Mesendoderm (in vitro differentiated cells): ENCODE results near the gene STK4.
"Not testable (repeated sequence)": the region's sequence is repeated elsewhere in the genome, so short reads cannot be mapped to it uniquely, and the experiment has no call there.

Experiments used
- DNase-seq: peaks from one replicate; pipeline ENCODE4 v3.0.0; 2013
- H2AK5ac ChIP-seq: 2 replicates; pipeline ENCODE4 v1.6.1; 2013; ENCODE audit warnings: low read length, inconsistent platforms
- H2BK120ac ChIP-seq: 2 replicates; pipeline ENCODE4 v1.6.1; 2013; ENCODE audit warnings: low read depth, mild to moderate bottlenecking, low read length, moderate library complexity, mixed read lengths
- H2BK15ac ChIP-seq: replicated peaks from 2 replicates; pipeline ENCODE4 v1.6.1; 2013; ENCODE audit warnings: low read depth, mild to moderate bottlenecking, moderate library complexity
- H2BK5ac ChIP-seq: 2 replicates; pipeline ENCODE4 v1.6.1; 2013; ENCODE audit warnings: low read length, inconsistent platforms
- H3K18ac ChIP-seq: 2 replicates; pipeline ENCODE4 v1.6.1; 2013; ENCODE audit warnings: mild to moderate bottlenecking, low read length, mixed read lengths
- H3K23ac ChIP-seq: one replicate; pipeline ENCODE4 v1.6.1; 2013; ENCODE audit warnings: low read length
- H3K27ac ChIP-seq: 2 replicates; pipeline ENCODE4 v1.5.1; 2013; ENCODE audit warnings: low read depth, mild to moderate bottlenecking, inconsistent platforms, low read length, moderate library complexity
- H3K27me3 ChIP-seq: 2 replicates; pipeline ENCODE4 v1.6.1; 2013; ENCODE audit warnings: low read length, control low read depth, mild to moderate bottlenecking, inconsistent platforms; ENCODE audit not compliant: insufficient read depth, poor library complexity
- H3K36me3 ChIP-seq: 2 replicates; pipeline ENCODE4 v1.6.1; 2013; ENCODE audit warnings: low read length, inconsistent platforms; ENCODE audit not compliant: control insufficient read depth, insufficient read depth
- H3K4ac ChIP-seq: one replicate; pipeline ENCODE4 v1.6.1; 2013; ENCODE audit warnings: low read depth, mild to moderate bottlenecking, low read length, moderate library complexity
- H3K4me1 ChIP-seq: 2 replicates; pipeline ENCODE4 v1.6.1; 2013; ENCODE audit warnings: low read depth, low read length, inconsistent platforms; ENCODE audit not compliant: control insufficient read depth
- H3K4me2 ChIP-seq: 2 replicates; pipeline ENCODE4 v1.6.1; 2013; ENCODE audit warnings: low read length
- H3K4me3 ChIP-seq: 2 replicates; pipeline ENCODE4 v1.5.1; 2013; ENCODE audit warnings: mild to moderate bottlenecking, low read length
- H3K56ac ChIP-seq: one replicate; pipeline ENCODE4 v1.6.1; 2013; ENCODE audit warnings: low read length
- H3K79me1 ChIP-seq: 2 replicates; pipeline ENCODE4 v1.6.1; 2013; ENCODE audit warnings: low read length, inconsistent platforms
- H3K79me2 ChIP-seq: 2 replicates; pipeline ENCODE4 v1.6.1; 2013; ENCODE audit warnings: mild to moderate bottlenecking, low read length; ENCODE audit not compliant: control insufficient read depth, insufficient read depth
- H3K9ac ChIP-seq: 2 replicates; pipeline ENCODE4 v1.6.1; 2013; ENCODE audit warnings: low read length, inconsistent platforms
- H4K5ac ChIP-seq: one replicate; pipeline ENCODE4 v1.6.1; 2013; ENCODE audit warnings: low read length
- H4K8ac ChIP-seq: one replicate; pipeline ENCODE4 v1.6.1; 2013; ENCODE audit warnings: low read depth, mild to moderate bottlenecking, control low read depth, low read length, moderate library complexity
- whole genome bisulfite sequencing: extraction: QIAGEN DNeasy Blood & Tissue Kit; methylation state at CpG from one replicate; pipeline ENCODE4 v1.1.7; 2013; ENCODE audit warnings: low lambda C conversion rate, missing lambda C conversion rate; ENCODE audit not compliant: insufficient coverage; ENCODE audit errors: extremely low coverage; 5-methylcytosine and 5-hydroxymethylcytosine counted together

Gene STK4

DNA sequence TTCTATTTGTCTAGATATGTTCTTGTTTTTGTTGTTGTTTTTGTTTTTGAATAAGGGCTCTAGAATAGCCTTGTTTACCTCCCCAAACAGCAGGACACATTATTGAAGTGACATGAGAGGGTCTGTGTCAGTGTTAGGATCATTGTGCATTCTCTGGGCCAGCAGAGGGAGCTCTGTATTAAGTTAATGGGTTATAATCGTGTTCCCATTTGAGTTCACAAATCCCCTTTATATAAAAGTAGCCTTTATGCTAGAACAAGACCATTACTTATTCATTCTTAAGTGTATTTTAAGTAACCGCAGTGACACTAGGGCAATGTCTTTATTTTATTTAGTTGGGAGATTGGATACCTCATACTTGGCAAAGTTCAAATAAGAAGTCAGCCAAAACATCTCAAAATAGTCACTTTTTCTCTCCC is 44.8 kb downstream of the STK4 start:
- Histone ChIP-seq H3K79me1 (no peaks in the 10 kb centered on the region), H3K4ac (no peak overlapping the region), H3K36me3 (no peaks in the 10 kb centered on the region), H2BK120ac (no peak overlapping the region), H4K8ac (no peak overlapping the region), H4K5ac (no peak overlapping the region), H2BK15ac (no peak overlapping the region), H3K4me2 (no peak overlapping the region), H2BK5ac (no peak overlapping the region), H3K4me3 (no peak overlapping the region), H3K56ac (no peak overlapping the region), H3K23ac (no peak overlapping the region), H2AK5ac (no peak overlapping the region), H3K18ac (no peak overlapping the region), H3K27ac (no peak overlapping the region), H3K27me3 (no peaks in the 10 kb centered on the region), H3K4me1 (peaks cover under 1% of the 10 kb centered on the region), H3K9ac (no peak overlapping the region), H3K79me2 (no peaks in the 10 kb centered on the region)
- no CpG with 5 or more reads among the region's 2 CpGs for WGBS
- DNase-seq = peak; percentile 73

DNA sequence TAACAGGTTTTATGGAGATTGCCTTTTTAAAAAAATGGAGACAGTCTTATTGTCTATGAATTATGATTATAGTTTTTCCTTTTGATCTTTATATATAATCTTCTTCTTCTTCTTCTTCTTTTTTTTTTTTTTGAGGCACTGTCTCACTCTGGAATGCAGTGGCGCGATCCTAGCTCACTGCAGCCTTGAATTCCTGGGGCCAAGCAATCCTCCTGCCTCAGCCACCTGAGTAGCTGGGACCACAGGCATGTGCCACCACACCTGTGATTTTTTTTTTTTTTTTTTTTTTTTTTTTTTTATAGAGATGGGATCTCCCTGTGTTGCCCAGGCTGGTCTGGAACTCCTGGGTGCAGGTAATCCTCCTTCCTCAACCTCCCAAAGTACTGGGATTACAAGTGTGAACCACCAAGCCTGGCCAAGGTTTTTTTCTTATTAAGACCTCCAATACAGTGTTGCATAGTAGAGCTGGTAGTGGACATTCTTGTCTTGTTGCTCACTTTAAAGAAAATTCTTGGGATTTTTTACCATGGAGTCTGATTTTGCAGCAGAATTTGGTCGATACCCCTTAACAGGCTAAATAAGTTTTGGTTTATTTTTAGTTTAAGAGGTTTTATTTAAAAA is 46.5 kb downstream of the STK4 start:
- Histone ChIP-seq H3K79me2 (no peaks in the 10 kb centered on the region), H3K23ac (no peak overlapping the region), H3K27me3 (no peaks in the 10 kb centered on the region), H3K27ac (no peak overlapping the region), H2AK5ac (no peak overlapping the region), H3K36me3 (no peaks in the 10 kb centered on the region), H4K5ac (no peak overlapping the region), H2BK15ac (no peak overlapping the region), H3K4me2 (no peak overlapping the region), H3K18ac (no peak overlapping the region), H3K79me1 (no peaks in the 10 kb centered on the region), H2BK5ac (no peak overlapping the region), H2BK120ac (no peak overlapping the region), H3K56ac (no peak overlapping the region), H3K4me3 (no peak overlapping the region), H4K8ac (no peak overlapping the region), H3K4me1 (peaks cover 3% of the 10 kb centered on the region), H3K9ac (no peak overlapping the region), H3K4ac (no peak overlapping the region)
- peak; percentile 82 for DNase-seq
- WGBS = no CpG with 5 or more reads among the region's 3 CpGs

DNA sequence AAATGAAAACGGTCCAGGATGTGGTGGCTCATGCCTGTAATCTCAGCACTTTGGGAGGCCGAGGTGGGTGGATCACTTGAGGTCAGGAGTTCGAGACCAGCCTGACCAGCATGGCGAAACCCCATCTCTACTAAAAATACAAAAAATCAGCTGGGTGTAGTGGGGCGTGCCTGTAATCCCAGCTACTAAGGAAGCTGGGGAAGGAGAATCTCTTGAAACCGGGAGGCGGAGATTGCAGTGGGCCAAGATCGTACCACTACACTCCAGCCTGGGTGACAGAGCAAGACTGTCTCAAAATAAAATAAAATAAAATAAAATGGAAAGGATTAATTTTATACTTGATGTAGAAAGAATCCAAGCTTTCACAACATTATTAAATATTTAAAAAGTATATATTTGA is 47.8 kb downstream of the STK4 start:
- H3K4me1 ChIP-seq, H3K4me2 ChIP-seq, DNase-seq, H3K27me3 ChIP-seq, H3K79me2 ChIP-seq, H4K8ac ChIP-seq, H3K27ac ChIP-seq, H2BK15ac ChIP-seq, H3K9ac ChIP-seq, H3K23ac ChIP-seq, H4K5ac ChIP-seq, H3K4ac ChIP-seq, H3K4me3 ChIP-seq, H2BK120ac ChIP-seq, H3K36me3 ChIP-seq, H3K56ac ChIP-seq, H3K18ac ChIP-seq, H2AK5ac ChIP-seq, H2BK5ac ChIP-seq, H3K79me1 ChIP-seq: not testable (repeated sequence)
- no CpG with 5 or more reads among the region's 8 CpGs for WGBS

DNA sequence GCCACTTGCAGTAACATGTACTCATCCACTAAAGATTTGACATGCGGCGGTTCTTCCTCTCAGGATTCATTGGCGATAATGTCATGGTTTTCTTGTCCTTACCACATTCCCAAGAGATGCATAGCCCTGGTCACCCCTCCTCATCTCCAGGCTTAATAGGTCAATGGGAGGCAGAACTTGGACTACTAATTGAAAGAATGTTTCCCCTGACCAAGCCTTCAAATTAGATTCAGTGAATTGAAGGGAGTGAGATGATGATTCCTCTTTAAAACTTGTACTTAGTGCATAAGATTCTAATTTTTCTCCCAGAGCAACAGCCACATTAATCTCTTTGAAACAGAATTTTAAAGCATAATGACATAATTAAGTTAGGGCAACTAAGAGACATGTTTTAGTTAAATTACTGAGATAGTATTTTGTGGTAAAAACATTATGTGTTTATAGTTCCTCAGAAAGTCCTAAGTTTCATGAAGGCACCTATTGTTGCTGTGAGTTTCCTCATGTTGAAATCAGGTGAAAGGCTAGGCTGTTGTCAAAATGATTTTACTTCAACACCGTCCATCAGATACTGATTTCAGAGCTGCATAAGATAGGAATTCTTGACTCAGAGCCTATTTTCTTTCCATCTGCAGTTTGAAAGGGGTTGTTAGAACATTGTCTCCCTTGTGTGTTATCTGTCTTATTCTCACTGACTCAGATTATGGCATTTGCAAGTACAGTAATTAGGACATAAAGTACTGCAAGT is 48.5 kb downstream of the STK4 start:
- Histone ChIP-seq H3K27ac (no peak overlapping the region), H2BK120ac (no peak overlapping the region), H3K23ac (no peak overlapping the region), H3K79me1 (no peaks in the 10 kb centered on the region), H3K18ac (no peak overlapping the region), H2BK5ac (no peak overlapping the region), H3K27me3 (no peaks in the 10 kb centered on the region), H3K4me2 (no peak overlapping the region), H3K4me3 (no peak overlapping the region), H3K79me2 (no peaks in the 10 kb centered on the region), H3K4ac (no peak overlapping the region), H3K9ac (no peak overlapping the region), H3K4me1 (peaks cover 5% of the 10 kb centered on the region), H3K36me3 (no peaks in the 10 kb centered on the region), H2BK15ac (no peak overlapping the region), H4K5ac (no peak overlapping the region), H2AK5ac (no peak overlapping the region), H3K56ac (no peak overlapping the region), H4K8ac (no peak overlapping the region)
- no CpG with 5 or more reads among the region's 4 CpGs for WGBS
- peak; percentile 86 for DNase-seq

DNA sequence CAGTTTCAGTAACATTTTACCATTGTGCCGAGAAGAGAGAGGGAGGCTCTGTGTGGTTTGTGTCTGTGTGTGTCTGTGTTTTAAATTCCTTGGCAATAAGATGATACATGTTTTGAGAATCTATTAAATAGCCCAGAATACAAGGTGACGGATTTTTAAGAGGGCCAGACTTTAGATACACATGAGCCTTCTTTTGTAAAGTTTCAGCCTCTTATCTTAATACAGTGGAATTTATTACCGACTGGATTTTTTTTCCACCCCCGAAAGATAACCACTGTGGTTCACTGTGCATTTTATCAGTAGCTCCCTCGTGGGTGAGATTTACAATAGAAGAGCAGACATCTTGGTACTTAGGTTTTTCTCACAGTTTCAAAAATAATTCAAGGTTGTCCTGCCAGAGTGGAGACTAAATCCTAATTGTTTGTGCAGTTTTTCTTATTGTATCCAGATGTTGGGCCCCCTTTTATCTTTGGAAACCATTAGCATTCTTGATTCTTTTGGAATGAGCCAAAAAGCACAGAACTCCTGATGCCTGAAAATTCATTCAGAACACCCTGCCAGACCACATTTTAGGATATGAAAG is 49.9 kb downstream of the STK4 start:
- Histone ChIP-seq H2BK5ac (no peak overlapping the region), H3K56ac (no peak overlapping the region), H3K18ac (peak overlapping the region; percentile 25), H3K79me1 (no peaks in the 10 kb centered on the region), H3K27me3 (no peaks in the 10 kb centered on the region), H3K4me1 (peaks cover 5% of the 10 kb centered on the region), H3K4me2 (no peak overlapping the region), H4K5ac (no peak overlapping the region), H3K23ac (no peak overlapping the region), H4K8ac (no peak overlapping the region), H3K9ac (no peak overlapping the region), H2BK120ac (no peak overlapping the region), H2AK5ac (no peak overlapping the region), H3K4me3 (no peak overlapping the region), H3K79me2 (no peaks in the 10 kb centered on the region), H3K27ac (no peak overlapping the region), H2BK15ac (no peak overlapping the region), H3K36me3 (no peaks in the 10 kb centered on the region), H3K4ac (no peak overlapping the region)
- DNase-seq = no peak
- WGBS = no CpG with 5 or more reads among the region's 5 CpGs
